ENCODE results near the gene ATXN1.

ATXN1 gene

DNA sequence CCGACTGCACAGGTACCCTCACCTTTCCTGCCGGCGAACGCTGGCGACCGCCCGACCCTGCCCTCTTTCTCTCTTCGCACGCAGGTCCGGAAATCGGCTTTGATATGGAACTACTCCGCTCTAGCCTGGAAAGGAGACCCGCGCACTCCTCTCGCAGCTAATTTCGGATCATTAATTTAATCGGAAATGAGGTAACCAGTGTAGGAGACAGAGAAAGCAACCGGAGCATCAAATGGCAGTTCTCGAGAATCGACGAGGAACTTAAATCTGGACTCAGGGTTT is 949 bp upstream of the ATXN1 start:
- DNase-seq (ENCODE audit: low spot score): no peak

DNA sequence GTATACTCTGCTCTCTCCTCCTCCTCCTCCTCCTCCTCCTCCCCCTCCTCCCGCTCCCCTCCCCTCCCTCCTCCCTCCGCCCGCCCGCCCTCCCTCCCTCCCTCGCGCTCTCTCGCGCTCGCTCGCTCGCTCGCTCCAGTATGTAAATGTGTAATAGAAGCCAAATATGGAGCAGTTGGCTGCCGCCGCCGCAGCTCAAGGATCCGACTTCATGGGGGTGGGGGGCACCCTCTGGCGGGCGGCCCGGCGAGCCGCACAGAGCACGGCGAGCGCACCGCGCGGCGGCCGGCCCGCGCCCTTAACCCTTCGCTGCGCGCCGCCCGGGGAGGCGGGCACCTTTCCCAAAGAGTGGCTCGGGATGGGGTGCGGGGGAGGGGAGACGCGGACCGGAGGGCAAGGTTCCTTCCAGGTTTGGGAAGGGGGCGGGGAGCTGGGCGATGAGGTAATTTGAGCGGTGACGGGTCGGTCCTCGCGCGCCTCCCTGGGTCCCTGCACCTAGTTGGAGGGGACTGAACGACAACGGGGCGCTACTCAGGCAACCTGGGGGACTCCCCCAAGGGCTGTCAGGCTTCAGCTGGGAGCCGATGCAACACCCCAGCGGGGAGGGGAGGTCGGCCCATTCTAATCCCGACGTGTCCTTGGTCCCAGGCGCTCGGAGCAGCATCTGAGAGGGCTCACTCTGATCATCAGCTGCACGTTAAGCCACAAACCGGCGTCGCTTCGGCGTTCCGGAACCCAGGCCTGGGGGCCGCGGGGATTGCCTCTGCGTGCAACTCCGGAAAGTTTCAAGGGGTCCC is 409 bp upstream of the ATXN1 start:
- DNase-seq (ENCODE audit: low spot score): peak; percentile 82

DNA sequence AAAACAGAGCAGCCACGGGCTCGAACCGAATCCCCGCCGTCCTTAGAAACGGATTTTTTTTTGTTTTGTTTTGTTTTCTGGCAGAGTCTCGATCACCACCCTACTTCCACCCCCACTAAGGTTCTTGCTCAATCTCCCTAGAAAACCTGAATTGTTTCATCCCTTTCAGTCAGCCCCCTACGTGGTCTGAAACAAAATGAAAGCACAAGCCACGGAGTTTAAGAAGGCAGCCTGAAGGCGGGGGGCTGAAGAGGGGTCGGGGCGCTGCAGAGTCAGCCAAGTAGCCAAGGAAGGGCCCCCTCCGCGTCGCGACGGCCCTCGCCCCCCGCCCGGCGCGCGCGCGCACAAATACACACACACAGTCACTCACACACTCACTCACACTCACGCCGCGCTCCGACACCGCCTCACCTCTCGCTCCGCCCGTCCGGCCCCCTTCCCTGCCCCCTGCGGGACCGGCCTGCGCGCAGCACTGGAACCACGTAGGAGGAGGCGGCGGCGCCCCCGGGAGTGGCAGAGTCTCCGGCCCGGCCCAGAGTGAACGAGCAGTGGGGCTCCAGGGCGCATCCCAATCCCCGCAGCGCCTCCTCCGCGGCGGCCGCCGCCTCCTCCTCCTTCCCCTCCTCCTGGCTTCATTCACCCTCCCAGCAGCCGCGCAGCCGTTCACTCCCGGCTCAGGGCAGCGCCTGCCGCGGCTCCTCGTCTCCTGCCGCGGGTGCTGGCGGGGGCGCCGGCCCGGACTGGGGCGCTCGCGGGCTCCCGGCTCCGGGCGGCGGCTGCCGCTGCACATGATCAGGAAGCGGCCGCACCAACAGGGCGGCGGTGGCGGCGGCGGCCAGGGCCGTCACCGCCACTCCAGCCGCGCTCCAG is 1.4 kb downstream of the ATXN1 start:
- peak; percentile 66 for DNase-seq (ENCODE audit: low spot score)

DNA sequence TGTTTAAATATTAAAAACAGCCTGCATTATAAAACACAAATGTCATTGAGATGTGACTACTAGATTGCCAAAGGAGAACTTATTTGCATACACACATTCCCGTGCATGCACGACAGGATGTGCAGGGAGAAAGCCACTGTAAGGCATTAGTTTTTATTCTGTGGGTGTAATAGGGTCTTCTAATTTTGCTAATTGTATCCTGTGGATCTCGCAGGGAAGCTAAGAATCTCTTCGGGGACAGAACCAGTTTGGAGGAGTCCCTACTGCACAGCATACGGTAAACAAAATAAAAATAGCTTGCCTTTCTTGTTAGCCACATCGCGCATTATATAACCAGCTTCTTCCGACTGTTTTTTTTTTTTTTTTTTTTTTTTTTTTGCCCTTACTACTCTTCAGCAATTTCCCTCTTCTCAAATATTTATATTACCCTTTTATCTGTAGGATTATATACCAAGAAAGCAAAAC is 2.0 kb downstream of the ATXN1 start:
- DNase-seq (ENCODE audit: low spot score): no peak

DNA sequence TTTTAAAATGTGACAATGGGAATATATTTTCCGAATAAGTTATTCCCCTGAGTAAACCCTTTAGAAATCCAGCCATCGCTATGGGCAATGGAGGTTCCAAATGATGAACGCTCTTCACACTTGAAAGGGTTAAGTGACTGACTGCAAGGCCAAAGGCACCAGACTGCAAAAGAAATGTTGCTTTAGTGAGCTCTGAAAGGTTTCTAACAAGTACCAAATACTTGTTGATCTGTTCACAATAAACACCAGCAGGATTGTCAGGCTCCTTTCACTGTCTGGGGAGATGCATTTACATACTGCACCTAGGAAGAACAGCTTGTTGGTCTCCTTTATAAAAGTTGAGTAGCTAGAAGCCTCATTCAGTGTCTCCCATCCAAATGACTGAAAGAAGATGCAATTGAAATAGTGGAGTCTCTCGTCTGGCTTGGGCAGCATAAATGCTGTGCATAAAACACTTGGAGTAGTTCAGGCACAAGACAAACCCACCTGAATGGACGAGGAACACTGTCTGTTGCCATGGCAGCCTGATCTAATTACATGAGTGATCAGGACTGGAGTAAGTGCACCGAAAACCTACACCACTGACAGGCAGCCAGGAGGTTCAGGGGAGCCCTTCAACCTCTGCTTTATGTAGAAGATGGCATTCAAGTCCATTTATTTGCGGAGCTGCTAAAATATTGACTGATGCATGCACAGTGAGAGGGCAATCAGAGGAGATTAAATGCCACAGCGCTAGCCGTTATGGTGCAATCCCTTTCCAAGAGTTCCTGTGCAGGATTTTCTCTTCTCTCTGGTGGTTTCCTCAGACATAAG is 2.9 kb downstream of the ATXN1 start:
- no peak for DNase-seq (ENCODE audit: low spot score)

DNA sequence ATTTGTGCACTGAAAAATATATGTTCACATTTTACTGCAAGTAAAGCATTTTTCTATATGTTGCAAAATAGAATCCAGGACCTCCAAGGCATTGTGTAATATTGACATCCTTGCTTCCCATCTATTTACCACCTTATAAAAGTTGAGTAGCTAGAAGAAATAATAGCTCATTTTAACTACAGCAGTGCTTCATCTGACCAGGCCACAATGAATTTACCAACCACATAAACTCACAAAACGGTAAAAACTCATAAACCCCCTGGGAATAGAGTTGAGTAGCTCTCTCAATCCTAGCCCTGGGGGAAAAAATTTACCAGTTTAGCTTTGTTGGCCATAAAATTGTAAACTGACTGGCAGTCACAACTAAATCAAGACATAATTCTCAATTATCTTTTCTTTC is 3.9 kb downstream of the ATXN1 start:
- no peak for DNase-seq (ENCODE audit: low spot score)

DNA sequence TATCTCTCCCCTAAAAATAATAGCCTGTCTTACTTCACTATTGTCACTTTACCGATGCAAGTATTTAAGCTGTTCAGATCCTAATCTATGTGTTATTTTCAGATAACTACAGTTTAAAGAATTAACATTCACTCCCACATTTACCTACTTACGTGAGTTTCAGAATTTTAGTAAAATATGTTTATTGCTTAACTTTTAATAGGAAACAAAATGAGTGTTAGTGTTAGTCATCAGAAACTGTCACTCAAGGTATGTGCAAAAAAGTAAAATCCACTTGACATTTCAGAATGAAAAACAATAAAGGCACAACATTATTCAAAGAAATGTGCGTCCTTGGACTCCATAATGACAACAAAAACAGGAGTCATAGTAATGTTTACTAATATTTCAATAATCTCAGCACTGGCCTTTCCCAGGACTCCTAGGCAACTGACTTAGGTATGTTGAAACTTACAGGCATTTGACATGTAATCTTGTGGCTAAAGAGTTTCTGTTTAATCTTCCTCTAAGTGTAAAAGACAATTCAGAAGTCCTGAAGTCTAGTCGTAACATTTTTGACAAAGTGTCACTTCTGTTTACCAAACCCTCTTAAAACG is 4.5 kb downstream of the ATXN1 start:
- no peak for DNase-seq (ENCODE audit: low spot score)

DNA sequence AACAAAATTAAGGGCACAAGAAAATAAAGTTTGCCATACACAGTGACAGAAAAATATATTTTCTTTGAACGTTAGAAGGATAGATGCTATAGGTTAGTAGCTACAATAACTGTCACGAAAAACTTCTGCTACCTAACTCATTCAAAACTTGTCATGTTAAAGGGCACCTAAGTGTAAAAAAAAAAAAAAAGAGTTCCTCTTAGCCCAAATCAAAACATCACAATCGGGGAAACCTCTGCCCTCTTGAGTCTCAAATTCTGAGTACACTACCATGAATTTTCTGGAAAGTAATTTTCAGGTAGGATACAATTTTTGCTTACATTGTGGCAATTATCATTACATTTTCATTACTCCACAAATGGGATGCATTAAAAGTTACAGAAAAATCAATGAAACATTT is 5.7 kb downstream of the ATXN1 start:
- DNase-seq (ENCODE audit: low spot score): no peak

DNA sequence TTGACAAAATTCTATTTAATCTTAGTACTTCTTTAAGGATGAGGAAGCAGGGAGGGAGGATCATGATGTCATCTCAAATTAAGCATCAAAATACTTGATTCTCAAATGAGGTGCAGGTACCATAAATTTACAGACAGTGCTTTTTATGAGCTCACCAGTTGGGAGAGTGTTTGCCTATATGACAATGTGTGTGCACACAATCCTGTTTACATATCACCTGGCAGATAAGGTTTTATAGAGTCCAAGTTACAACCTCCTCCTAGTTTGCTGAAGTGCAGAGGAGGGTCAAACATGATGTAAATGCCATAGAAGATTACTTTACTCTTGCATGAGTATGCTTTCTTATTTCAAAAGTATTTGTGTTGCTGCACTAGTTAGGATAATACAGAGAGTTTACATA is 6.4 kb downstream of the ATXN1 start:
- no peak for DNase-seq (ENCODE audit: low spot score)

DNA sequence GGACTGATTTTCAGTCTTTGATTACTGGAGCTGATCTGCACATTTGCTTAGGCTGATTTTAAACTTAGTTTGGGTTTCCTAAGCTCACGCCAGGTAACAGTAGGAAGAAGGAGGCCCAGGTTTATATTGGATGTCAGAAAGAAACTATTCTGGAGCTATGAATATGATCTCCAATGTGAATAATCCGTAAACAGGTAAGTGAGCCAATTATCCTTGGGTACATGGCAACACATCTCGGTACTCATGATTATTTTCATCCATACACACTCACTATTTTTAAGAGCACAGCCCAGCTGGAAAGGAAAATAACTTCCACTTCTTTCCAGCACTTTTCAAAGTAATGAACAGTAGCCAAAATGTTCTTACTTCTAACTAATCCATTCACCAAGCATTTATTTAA is 7.0 kb downstream of the ATXN1 start:
- DNase-seq (ENCODE audit: low spot score): no peak

DNA sequence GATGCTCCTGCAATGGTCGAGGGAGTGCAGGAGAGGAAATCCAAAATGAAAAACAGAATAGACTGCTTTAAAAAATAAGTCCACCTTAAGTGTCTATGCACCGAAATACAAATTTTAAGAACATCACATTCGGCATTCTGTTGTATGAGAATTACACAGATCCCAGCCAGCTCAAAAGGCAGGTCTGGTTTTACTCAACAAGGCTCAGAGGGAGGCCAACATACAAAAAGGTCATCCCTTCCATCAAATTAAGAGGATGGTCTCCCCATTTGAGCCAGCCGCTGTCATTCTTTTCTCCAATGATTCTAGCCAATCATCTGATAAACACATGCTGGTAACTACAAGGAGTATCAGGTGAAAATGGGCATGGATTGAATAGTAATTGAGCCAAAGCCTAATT is 7.9 kb downstream of the ATXN1 start:
- no peak for DNase-seq (ENCODE audit: low spot score)

DNA sequence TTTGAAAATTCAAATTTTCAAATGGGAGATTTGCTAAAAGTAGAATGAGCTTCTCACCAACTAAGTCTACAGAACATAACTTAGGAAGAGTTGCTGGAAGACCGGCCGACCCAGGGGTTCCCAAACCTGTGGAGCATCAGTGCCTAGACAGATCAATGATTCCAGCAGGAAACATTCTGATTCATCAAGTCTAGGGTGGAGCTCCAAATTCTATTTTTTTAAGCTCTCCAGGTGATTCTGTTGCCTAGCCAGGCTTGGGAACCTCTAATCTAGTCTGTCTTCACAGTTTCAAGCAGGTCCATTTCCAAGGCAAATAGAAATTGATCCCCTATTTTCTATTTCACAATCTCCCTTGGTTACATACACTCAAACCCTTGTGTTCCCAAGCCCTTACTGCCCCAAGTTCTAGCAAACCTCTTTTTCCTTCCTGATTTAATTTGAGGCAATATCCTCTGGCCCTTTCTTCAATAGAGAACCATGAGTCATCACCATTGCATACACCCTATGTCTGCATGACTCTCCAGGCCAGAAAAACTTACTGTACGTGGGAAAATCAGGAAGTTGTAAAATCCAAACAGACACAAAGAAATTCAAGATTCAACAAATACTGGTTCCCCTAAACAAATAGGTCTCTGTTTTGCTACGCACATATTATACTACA is 8.9 kb downstream of the ATXN1 start:
- peak; percentile 75 for DNase-seq (ENCODE audit: low spot score)

DNA sequence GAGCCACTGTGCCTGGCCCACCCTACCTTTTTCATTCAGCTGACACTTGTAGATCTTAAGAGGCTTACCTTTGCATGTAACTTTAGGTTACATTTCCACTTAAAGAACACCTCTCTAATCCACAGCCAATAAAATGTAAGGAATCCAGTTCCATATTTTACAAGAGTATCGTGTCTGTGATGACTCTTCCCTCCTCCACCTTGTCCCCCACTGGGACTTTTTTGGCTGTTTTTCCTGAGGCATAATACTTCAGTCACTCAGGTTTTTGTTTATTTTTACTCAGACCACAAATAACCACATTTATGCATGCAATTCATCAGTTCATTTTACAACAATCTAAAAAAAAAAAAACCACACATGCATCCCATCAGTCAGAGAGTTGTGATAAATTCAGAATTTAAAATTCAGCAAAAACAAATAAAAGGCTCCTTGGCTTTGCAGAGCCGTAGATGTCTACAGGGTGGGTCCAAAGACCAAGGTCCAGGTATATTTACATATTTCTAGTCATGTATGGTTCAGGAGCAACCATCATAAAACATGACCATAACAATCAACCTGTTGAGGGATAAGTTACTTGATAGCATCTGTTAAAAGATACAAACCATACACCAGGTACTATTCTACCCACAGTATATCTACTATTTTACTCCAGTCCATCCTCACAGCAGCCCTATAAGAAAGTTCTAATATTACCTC is 9.9 kb downstream of the ATXN1 start:
- no peak for DNase-seq (ENCODE audit: low spot score)

DNA sequence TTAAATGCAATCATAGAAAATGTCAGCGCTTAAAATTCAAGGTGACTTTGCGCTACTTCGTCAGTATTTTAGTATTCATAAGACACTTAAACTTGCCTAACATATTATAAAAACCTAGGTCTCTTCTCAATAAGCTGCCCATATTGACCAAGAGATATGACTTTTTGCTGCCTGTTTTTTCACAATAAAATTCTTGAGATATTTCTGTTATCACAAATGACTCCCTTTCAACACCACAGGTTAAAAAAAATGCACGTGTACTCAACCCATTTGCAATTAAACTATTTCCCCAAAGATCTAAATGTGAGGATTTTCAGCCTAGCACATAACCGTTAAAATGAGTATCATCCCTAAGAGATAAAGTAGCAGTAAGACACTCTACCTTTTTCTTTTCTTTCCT is 10.7 kb downstream of the ATXN1 start:
- DNase-seq (ENCODE audit: low spot score): no peak

DNA sequence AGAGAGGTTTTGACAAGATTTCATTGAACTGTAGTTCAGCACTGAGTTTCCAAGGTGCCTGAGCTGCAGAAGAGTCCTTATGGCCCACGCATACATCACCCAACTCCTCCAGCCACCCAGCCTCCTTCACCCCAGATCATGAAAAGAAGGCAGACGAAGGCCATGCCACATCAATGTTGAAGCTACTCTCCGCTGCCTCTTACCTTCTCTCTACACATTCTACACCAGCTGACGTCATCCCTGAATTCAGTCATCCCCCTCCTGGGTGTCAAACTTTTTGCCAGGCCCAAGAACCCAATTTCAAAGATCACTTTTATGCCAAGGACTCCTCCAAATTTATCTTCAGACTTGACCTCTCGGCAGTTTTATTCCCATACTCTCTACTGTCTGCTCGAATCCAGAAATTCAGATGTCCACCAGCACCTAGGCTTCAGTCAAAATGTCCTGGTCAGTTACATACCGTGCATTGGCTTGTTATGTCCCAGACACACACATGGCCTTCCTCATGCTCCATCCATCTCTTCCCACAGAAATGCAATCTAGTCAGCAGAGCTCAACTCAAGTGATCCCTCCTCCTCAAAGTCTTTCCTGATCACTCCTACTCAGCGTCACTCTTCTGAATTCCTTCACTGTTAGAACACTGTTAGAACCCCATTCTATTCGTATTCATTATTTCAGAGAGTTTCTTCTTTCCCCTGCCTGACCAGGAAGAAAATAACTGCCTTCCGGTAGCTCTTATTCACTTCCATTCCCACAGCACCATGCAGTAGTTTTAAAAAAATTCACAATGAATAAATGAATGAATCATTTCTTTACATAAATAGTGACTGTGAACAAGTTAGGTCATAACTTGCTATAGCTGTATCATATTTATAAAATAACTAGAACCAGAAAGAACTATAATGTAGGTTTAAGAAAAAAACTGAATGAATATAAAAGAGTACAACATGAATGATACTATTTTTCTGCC is 11.5 kb downstream of the ATXN1 start:
- DNase-seq (ENCODE audit: low spot score): no peak

DNA sequence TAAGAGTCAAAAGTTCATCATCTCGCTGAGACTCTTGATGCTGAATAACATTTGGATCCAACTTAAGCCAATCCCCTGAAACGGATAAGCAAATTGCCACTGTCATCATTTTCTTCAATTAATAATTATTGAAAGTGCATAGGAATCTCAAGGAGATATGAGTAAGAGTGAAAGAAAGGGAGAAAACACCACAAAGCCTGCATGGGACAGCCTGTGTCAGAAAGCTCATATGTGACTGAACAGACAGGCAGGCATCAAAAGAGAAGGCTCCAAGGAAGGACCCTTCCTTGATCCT is 13.3 kb downstream of the ATXN1 start:
- no peak for DNase-seq (ENCODE audit: low spot score)

DNA sequence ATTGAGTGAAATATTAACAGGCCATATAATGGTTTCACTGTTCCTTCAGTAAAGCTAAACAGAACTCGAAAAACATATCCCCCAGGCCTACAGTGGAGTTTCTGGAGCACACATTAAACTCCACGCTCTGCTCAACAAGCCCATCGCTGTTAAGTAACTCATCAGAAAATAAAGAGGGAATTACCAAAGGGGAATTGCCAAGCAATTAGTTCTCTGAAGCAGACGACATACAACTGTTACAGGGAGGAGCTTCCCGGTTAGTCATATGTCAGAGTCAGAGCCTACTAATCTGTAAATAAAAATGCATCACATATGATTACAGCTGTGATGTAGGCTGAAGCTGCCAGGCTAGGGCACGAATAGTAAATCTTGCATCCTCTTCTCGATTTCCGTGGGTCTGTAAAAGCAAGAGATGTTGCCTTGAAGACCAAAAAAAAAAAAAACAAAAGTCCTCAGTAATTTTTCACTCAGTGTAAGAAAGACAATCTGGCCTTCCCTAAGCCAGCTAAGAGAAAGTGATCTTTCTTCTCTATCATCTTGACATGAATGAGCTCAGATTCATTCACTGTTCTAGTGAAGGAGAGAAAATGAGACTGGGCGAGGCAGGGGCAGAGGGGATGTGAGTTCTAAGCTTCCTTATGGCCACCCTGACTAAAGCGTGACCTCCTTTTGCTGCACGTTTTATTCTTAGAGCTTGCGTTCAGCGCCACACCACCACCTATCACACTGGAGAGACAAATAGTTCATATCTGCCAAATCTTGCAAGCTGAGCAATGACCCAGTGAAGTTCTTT is 13.8 kb downstream of the ATXN1 start:
- no peak for DNase-seq (ENCODE audit: low spot score)

DNA sequence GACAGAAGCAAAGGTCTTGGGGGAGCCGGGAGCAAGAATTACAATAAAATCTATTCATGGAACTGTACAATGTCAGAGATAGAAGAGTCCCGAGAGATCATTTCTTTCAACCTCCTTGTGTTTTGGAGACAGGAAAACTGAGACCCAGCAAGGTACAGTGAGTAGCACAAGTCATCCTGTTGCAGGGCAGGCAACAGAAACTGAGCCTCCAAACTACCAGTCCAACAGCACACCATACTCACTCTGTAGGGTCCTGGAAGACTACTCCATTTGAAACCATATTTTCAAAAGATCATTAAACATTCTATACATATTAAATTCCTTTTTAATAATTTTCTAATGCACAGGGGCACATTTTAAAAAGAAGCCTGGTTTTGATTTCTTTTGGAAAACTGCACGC is 14.4 kb downstream of the ATXN1 start:
- no peak for DNase-seq (ENCODE audit: low spot score)

DNA sequence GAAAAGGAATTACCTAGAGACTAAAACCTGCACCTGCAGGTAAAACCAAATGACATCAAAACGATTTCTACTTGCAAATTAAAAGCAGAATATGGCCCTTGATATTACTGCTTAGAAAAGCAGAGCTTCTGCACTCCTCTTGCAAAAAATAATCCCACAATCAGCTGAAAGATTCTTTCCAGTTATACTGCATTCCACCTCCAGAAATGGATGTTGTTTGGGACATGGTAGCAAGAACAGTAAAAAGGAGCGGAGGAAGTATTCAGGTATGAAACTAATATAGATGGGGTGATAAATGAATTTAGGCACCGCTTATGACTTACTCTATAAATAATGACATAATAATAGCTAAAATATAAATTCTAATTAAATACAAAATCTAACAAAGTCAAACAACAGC is 14.9 kb downstream of the ATXN1 start:
- no peak for DNase-seq (ENCODE audit: low spot score)
